HepG2 (cell line): ENCODE data around the gene ACVR1B. TPM values are rescaled to one million over a fixed set of nuclear protein-coding genes. Genes with fewer than 3 reads are reported as not detected.

ENCODE experiments used
- ARID5B ChIP-seq: IDR thresholded peaks from 2 replicates; pipeline ENCODE4 v1.4.0; 2020; ENCODE audit warnings: mild to moderate bottlenecking, missing genetic modification reagents
- ATF7 ChIP-seq, 2 experiments: fragments of 450-650 bp in 1 of 2; sonication (generic) in 1 of 2; formaldehyde crosslinking in 1 of 2; IDR thresholded peaks; 2 replicates each; pipeline versions ENCODE4 v1.4.0 to v1.6.1; 2016 to 2020; ENCODE audit warnings: antibody characterized with exemption in 1 of 2, mild to moderate bottlenecking in 1 of 2, missing genetic modification reagents in 1 of 2
- CCDC6 ChIP-seq: sonication (generic); formaldehyde crosslinking; IDR thresholded peaks from 2 replicates; pipeline ENCODE4 v1.8.1; 2022; ENCODE audit warnings: mild to moderate bottlenecking, missing genetic modification reagents, moderate library complexity
- CREM ChIP-seq, 2 experiments: sonication (generic) in 1 of 2; formaldehyde crosslinking in 1 of 2; IDR thresholded peaks; 2 replicates each; pipeline versions ENCODE4 v1.4.0 to v1.6.1; 2016 to 2020; ENCODE audit warnings: antibody characterized with exemption in 1 of 2, mild to moderate bottlenecking in 1 of 2, missing genetic modification reagents in 1 of 2
- GABPB1 ChIP-seq: IDR thresholded peaks from 2 replicates; pipeline ENCODE4 v1.6.1; 2016; ENCODE audit warnings: mild to moderate bottlenecking, missing genetic modification reagents, moderate library complexity, missing compliant biosample characterization
- HNRNPH1 ChIP-seq: fragments of 200-400 bp; formaldehyde crosslinking; optimal IDR thresholded peaks from 2 replicates; pipeline ENCODE3; 2017; ENCODE audit warnings: mild to moderate bottlenecking, low read depth, low read length
- KDM2A ChIP-seq: sonication (generic); formaldehyde crosslinking; IDR thresholded peaks from 2 replicates; pipeline ENCODE4 v1.4.0; 2020; ENCODE audit warnings: low read depth, missing genetic modification reagents, borderline replicate concordance
- LBX2 ChIP-seq: sonication (generic); formaldehyde crosslinking; IDR thresholded peaks from 2 replicates; pipeline ENCODE4 v1.5.0; 2020; ENCODE audit warnings: missing genetic modification reagents, mild to moderate bottlenecking, borderline replicate concordance
- NFE2 ChIP-seq: sonication (generic); formaldehyde crosslinking; IDR thresholded peaks from 2 replicates; pipeline ENCODE4 v1.4.0; 2020; ENCODE audit warnings: missing genetic modification reagents
- REXO4 ChIP-seq: sonication (generic); formaldehyde crosslinking; IDR thresholded peaks from 2 replicates; pipeline ENCODE4 v1.8.0; 2022; ENCODE audit warnings: missing genetic modification reagents, mild to moderate bottlenecking, borderline replicate concordance
- RORA ChIP-seq: sonication (generic); formaldehyde crosslinking; IDR thresholded peaks from 2 replicates; pipeline ENCODE4 v1.5.0; 2020; ENCODE audit warnings: mild to moderate bottlenecking, missing genetic modification reagents, moderate library complexity
- SALL1 ChIP-seq: sonication (generic); formaldehyde crosslinking; IDR thresholded peaks from 2 replicates; pipeline ENCODE4 v1.8.0; 2022; ENCODE audit warnings: mild to moderate bottlenecking, missing genetic modification reagents
- TCF12 ChIP-seq, 2 experiments: fragments of 450-650 bp in 1 of 2; sonication (generic) in 1 of 2; formaldehyde crosslinking in 1 of 2; IDR thresholded peaks; 2 replicates each; pipeline versions ENCODE4 v1.6.1 to v1.8.0; 2017 to 2022; ENCODE audit warnings: antibody characterized with exemption in 1 of 2, mild to moderate bottlenecking in 1 of 2, missing genetic modification reagents in 1 of 2, moderate library complexity in 1 of 2
- ZBTB8A ChIP-seq: sonication (generic); formaldehyde crosslinking; IDR thresholded peaks from 2 replicates; pipeline ENCODE4 v1.4.0; 2020; ENCODE audit warnings: mild to moderate bottlenecking, low read depth, missing genetic modification reagents, borderline replicate concordance
- ZC3H4 ChIP-seq: sonication (generic); formaldehyde crosslinking; IDR thresholded peaks from 2 replicates; pipeline ENCODE4 v1.4.0; 2020; ENCODE audit warnings: missing genetic modification reagents, borderline replicate concordance
- ZFX ChIP-seq: sonication (generic); formaldehyde crosslinking; IDR thresholded peaks from 2 replicates; pipeline ENCODE4 v1.4.0; 2020; ENCODE audit warnings: mild to moderate bottlenecking, low read depth, missing genetic modification reagents, moderate library complexity
- ZNF138 ChIP-seq: sonication (generic); formaldehyde crosslinking; IDR thresholded peaks from 2 replicates; pipeline ENCODE4 v1.5.0; 2020; ENCODE audit warnings: mild to moderate bottlenecking, low read depth, missing genetic modification reagents
- ZNF256 ChIP-seq: sonication (generic); formaldehyde crosslinking; conservative IDR thresholded peaks from 2 replicates; pipeline ENCODE4 v1.4.0; 2020; ENCODE audit warnings: missing genetic modification reagents
- ZNF260 ChIP-seq: sonication (generic); formaldehyde crosslinking; IDR thresholded peaks from 2 replicates; pipeline ENCODE4 v1.4.0; 2020; ENCODE audit warnings: missing genetic modification reagents, low read depth, mild to moderate bottlenecking, borderline replicate concordance
- ZNF264 ChIP-seq: sonication (generic); formaldehyde crosslinking; IDR thresholded peaks from 2 replicates; pipeline ENCODE4 v1.4.0; 2020; ENCODE audit warnings: missing genetic modification reagents
- ZNF33A ChIP-seq: sonication (generic); formaldehyde crosslinking; IDR thresholded peaks from 2 replicates; pipeline ENCODE4 v1.5.1; 2020; ENCODE audit warnings: missing genetic modification reagents, mild to moderate bottlenecking, moderate library complexity, borderline replicate concordance
- ZNF670 ChIP-seq: sonication (generic); formaldehyde crosslinking; IDR thresholded peaks from 2 replicates; pipeline ENCODE4 v1.8.0; 2022; ENCODE audit warnings: mild to moderate bottlenecking, missing genetic modification reagents, borderline replicate concordance
- ZNF788 ChIP-seq: sonication (generic); formaldehyde crosslinking; IDR thresholded peaks from 2 replicates; pipeline ENCODE4 v1.5.0; 2020; ENCODE audit warnings: mild to moderate bottlenecking, missing genetic modification reagents, borderline replicate concordance
- polyA plus RNA-seq, 8 experiments: library from polyadenylated mRNA; depleted of rRNA in 3 of 8; stranded (reverse) in 7 of 8; unstranded in 1 of 8; fragments of >200 nt; fragmentation: Illumina TruSeq in 4 of 8; extraction: Trizol in 4 of 8; gene quantifications; 2 replicates each; pipeline versions ENCODE4 v1.2.1 to v1.2.3, GENCODE V29; 2011 to 2016; ENCODE audit warnings: low read depth in 4 of 8, missing spikeins in 1 of 8, mixed read lengths in 1 of 8; ENCODE audit not compliant: insufficient read depth in 1 of 8
- total RNA-seq, 5 experiments: library from RNA; depleted of rRNA; stranded (reverse); fragments of >200 nt; fragmentation: Illumina TruSeq; extraction: Trizol; gene quantifications; 2 replicates each; pipeline ENCODE4 v1.2.3, GENCODE V29; 2016; ENCODE audit warnings: low read depth in 1 of 5

ACVR1B gene
- total and polyA plus RNA-seq, 2 of the 13 experiments (the other 11 are each of a cell fraction or from before 2014, with no cell fraction given): 8.9 to 12.1 TPM

DNA sequence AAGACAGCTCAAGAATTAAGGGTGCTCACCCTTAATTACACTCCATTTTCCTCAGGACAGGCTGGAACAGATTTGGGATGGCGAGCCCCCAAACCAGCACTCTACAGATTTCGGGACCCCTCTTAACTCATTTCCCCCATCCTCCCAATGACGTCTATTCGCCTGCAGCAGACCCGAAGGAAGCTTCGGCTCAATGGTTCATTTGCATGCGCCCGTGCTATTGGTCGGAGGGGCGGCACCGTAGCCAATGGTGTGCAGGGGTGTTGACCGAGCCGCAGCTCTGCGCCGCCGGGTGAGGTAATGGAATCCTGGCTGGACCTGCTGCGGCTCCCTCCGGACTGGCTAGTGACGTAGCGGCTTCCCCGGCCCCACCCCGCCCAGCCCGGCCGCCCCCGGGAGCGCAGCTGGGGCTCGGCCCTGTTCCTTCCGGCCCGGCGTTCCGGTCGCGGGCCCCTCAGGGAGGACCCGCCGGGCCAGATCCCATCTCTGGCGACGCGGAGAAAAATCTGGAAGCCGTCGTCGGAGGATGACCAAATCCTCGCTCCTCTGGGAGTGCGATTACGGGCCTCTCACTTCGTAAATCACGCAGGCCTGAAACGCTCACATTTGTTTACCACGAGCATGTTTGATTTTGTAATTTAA lies 81.4 kb downstream of the ACVR1B start (continued):
- TF ChIP-seq SALL1 (CRISPR knock-in tag): peak; percentile 39; the same call in 1 of the 2 replicates
- TF ChIP-seq LBX2 (CRISPR knock-in tag): no peak
- TF ChIP-seq HNRNPH1: no peak
- no peak for TF ChIP-seq RORA (CRISPR knock-in tag)
- no peak for TF ChIP-seq CREM (IDR thresholded peaks at IDR 0.05)
- TF ChIP-seq CREM (CRISPR knock-in tag; IDR thresholded peaks at IDR 0.05): no peak
- TF ChIP-seq ARID5B (CRISPR knock-in tag): peak; percentile 65
- no peak for TF ChIP-seq CCDC6 (CRISPR knock-in tag)
- TF ChIP-seq ZNF670 (CRISPR knock-in tag): no peak
- no peak for TF ChIP-seq ZNF33A
- TF ChIP-seq REXO4 (CRISPR knock-in tag): no peak
- no peak for TF ChIP-seq ZNF256 (CRISPR knock-in tag)
- 0 out of 2 replicates have a peak, but pooled peaks have one; percentile 15 for TF ChIP-seq ZNF264 (CRISPR knock-in tag)
- TF ChIP-seq KDM2A: peak; percentile 46; the same call in 1 of the 2 replicates
- TF ChIP-seq ZNF788 (CRISPR knock-in tag): no peak; the same call in 1 of the 2 replicates
- TF ChIP-seq ZC3H4: no peak
- TF ChIP-seq NFE2 (CRISPR knock-in tag): no peak
- no peak for TF ChIP-seq ZBTB8A (CRISPR knock-in tag)
- peak; percentile 86 for TF ChIP-seq GABPB1 (CRISPR knock-in tag)
- peak; percentile 38; the same call in 1 of the 2 replicates for TF ChIP-seq ATF7 (IDR thresholded peaks at IDR 0.05)
- peak; percentile 25; the same call in 1 of the 2 replicates for TF ChIP-seq ATF7 (CRISPR knock-in tag; IDR thresholded peaks at IDR 0.05)
- TF ChIP-seq ZNF260 (CRISPR knock-in tag): no peak
- peak; percentile 64 for TF ChIP-seq ZFX (CRISPR knock-in tag)
- TF ChIP-seq TCF12 (IDR thresholded peaks at IDR 0.05): no peak
- no peak for TF ChIP-seq TCF12 (CRISPR knock-in tag; IDR thresholded peaks at IDR 0.05)
- TF ChIP-seq ZNF138 (CRISPR knock-in tag): no peak
